Activated CD8-positive, alpha-beta memory T cell treated with anti-CD3 and anti-CD28 coated beads, Interleukin-2, amount 10 ng/mL, durations not matched to agents 7 days and 5 days (primary cell): ENCODE results near the gene PSMD2. TPM values are rescaled to one million over a fixed set of nuclear protein-coding genes. Genes with fewer than 3 reads are reported as not detected.
A peak's percentile ranks its signal among the peaks of the same experiment; 100 is the strongest.

ENCODE experiments used
- ATAC-seq: fragments of 150-1000 bp; cut with Tn5 transposase; one replicate; pipeline ENCODE4 v1.10.0; 2021; ENCODE audit warnings: moderate library complexity
- CTCF ChIA-PET: fragments of 350-600 bp; sonication (Branson Sonifier 250); formaldehyde crosslinking; loops from one replicate; lab custom pipeline; 2021; ENCODE audit warnings: antibody characterized with exemption; lab: Charles Lee
- DNase-seq: peaks from one replicate; pipeline ENCODE4 v3.0.0-alpha.2; 2020
- H3K27ac Mint-ChIP-seq: one replicate; pipeline ENCODE4 v1.8.0; 2021; ENCODE audit warnings: mild to moderate bottlenecking, mixed read lengths
- H3K27me3 Mint-ChIP-seq: one replicate; pipeline ENCODE4 v1.8.0; 2021; ENCODE audit warnings: mixed read lengths
- H3K36me3 Mint-ChIP-seq: one replicate; pipeline ENCODE4 v1.8.0; 2021; ENCODE audit warnings: mild to moderate bottlenecking, mixed read lengths
- H3K4me1 Mint-ChIP-seq: one replicate; pipeline ENCODE4 v1.8.0; 2021; ENCODE audit warnings: mixed read lengths
- H3K4me3 Mint-ChIP-seq: one replicate; pipeline ENCODE4 v1.8.0; 2021; ENCODE audit warnings: mild to moderate bottlenecking, moderate library complexity, mixed read lengths
- H3K9me3 Mint-ChIP-seq: one replicate; pipeline ENCODE4 v1.8.0; 2022; ENCODE audit warnings: low read depth, mixed read lengths
- total RNA-seq, 2 experiments: library from RNA; stranded (reverse); gene quantifications; one replicate each; pipeline ENCODE4 v1.2.3, GENCODE V29; 2021

PSMD2 gene
- total RNA-seq, 2 experiments from 2014 or later: 193 to 258 TPM

DNA sequence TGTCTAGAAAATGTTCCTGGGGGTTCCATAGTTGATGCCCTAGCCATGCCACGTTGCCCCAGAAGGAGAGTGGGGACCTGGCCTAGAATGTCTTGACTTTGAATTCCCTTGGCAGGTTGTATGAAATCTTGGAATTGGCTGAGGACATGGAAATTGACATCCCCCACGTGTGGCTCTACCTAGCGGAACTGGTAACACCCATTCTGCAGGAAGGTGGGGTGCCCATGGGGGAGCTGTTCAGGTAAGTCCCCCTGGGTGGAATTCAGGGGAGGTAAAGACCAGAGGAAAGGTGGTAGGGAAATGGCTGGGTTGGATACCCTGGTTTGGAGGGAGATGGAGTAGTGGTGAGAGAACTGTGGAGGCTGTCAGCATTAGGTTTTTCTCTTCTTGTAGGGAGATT, 29.5 kb downstream of the PSMD2 start:
- H3K9me3 Mint-ChIP-seq: no peaks in the 10 kb centered on the region
- no peak for DNase-seq
- peaks cover 83% of the 10 kb centered on the region for H3K36me3 Mint-ChIP-seq
- H3K27me3 Mint-ChIP-seq: no peaks in the 10 kb centered on the region
- peaks cover 24% of the 10 kb centered on the region for H3K4me1 Mint-ChIP-seq
- H3K4me3 Mint-ChIP-seq: no peak overlapping the region
- no peak for ATAC-seq
- CTCF ChIA-PET: no interaction called here
- no peak overlapping the region for H3K27ac Mint-ChIP-seq

DNA sequence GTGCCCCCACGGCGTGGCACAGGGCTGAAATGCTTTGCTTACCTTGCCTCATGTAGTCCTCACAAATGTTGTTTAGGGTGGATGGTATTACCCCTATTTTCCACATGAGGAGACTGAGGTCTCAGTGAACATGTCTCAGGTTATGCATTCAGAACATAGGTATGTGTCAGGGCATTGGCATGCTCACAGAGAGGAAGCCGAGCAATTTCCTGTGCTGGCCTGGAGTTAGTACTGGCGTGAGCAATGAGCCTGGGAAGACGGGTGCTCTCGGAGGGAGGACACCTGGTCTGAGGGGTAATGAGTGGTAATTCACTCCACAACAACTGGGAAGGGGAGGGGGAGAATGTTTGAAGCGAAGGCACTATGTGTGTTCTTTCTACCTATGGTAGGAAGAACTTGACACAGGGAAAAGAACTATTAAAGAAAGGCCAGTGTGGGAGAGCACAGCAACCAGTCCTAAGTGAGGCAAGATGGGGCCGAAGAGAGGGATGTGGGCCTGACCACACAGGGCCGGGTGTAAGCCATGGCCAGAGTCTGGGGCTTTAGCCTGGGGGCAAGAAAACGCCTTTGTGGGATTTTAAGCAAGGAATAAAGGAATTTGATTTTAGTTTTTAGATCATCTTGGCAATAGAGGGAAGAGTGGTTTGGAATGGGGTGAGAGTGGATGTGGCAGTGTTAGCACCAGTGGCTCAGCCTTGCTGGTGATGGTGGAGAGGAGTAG, 33.5 kb downstream of the PSMD2 start:
- CTCF ChIA-PET: no interaction called here
- no peak overlapping the region for H3K4me3 Mint-ChIP-seq
- ATAC-seq (no peak), DNase-seq (no peak)
- H3K27me3 Mint-ChIP-seq: no peaks in the 10 kb centered on the region
- H3K36me3 Mint-ChIP-seq: peaks cover 58% of the 10 kb centered on the region
- H3K9me3 Mint-ChIP-seq: no peaks in the 10 kb centered on the region
- H3K27ac Mint-ChIP-seq: peak overlapping the region; percentile 82
- H3K4me1 Mint-ChIP-seq: peaks cover 47% of the 10 kb centered on the region

DNA sequence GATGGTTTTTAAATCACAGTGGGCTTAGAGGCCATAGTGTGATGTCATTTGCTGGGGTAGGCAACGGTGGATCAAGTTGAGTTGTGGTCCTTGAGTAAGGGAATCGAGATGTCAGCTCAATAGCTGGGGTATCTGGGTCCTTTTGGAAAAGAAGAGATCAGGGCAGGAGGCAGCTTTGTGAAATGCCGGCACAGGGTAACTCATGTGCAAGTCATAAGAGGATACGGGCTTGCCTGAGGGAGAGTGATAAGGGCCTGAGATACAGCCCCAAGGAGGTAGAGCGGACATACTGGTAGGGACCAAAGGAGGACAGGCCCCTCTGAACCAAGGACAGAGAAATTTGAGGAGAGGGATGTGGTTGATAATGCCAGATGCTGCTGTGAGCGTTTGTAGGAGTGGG, 34.1 kb downstream of the PSMD2 start:
- H3K27ac Mint-ChIP-seq: peak overlapping the region; percentile 82
- no peaks in the 10 kb centered on the region for H3K9me3 Mint-ChIP-seq
- no peaks in the 10 kb centered on the region for H3K27me3 Mint-ChIP-seq
- no peak for DNase-seq
- H3K4me3 Mint-ChIP-seq: no peak overlapping the region
- ATAC-seq: no peak
- H3K4me1 Mint-ChIP-seq: peaks cover 49% of the 10 kb centered on the region
- peaks cover 53% of the 10 kb centered on the region for H3K36me3 Mint-ChIP-seq
- CTCF ChIA-PET: no interaction called here

DNA sequence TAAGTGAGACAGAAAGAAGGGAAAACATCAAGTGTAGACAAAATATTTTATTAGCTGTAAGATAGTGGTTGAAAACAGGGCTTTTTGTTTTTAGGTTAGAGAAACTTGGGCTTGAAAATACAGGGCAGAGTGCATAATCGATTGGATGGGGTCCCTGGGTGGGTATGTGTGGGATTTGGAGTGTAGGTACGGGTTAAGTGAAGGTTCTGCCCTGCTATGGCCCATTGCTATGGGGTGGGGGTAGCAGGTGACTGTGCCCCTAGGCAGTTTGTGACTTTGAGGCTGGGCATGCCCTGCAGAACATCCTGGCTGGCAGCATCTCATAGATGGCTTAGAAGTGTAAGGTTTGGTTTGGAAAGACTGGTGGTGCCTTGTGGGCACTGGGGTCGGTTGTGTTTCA, 34.7 kb downstream of the PSMD2 start:
- H3K27ac Mint-ChIP-seq: peak overlapping the region; percentile 82
- no peak overlapping the region for H3K4me3 Mint-ChIP-seq
- peaks cover 48% of the 10 kb centered on the region for H3K36me3 Mint-ChIP-seq
- no peaks in the 10 kb centered on the region for H3K27me3 Mint-ChIP-seq
- H3K4me1 Mint-ChIP-seq: peaks cover 49% of the 10 kb centered on the region
- DNase-seq: no peak
- no peak for ATAC-seq
- CTCF ChIA-PET: no interaction called here
- H3K9me3 Mint-ChIP-seq: no peaks in the 10 kb centered on the region

DNA sequence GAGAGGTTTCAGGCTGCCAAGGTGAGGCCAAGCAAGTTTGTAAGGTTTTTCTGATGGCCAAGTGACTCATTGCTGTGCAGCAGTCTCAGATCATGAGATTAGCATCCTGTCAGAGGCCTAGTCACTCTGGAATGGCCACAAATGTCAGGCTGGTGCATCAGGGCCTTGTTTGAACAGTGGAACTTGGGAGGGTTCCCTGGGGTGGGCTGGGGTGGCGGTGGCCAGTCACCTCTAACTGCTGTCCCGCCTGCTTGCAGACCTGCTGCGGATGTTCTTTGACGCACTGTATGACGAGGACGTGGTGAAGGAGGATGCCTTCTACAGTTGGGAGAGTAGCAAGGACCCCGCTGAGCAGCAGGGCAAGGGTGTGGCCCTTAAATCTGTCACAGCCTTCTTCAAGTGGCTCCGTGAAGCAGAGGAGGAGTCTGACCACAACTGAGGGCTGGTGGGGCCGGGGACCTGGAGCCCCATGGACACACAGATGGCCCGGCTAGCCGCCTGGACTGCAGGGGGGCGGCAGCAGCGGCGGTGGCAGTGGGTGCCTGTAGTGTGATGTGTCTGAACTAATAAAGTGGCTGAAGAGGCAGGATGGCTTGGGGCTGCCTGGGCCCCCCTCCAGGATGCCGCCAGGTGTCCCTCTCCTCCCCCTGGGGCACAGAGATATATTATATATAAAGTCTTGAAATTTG, 35.6 kb downstream of the PSMD2 start:
- Mint-ChIP-seq H3K4me1 (peaks cover 49% of the 10 kb centered on the region), H3K27me3 (no peaks in the 10 kb centered on the region), H3K4me3 (no peak overlapping the region), H3K36me3 (peaks cover 41% of the 10 kb centered on the region), H3K9me3 (no peaks in the 10 kb centered on the region), H3K27ac (peak overlapping the region; percentile 82)
- CTCF ChIA-PET: interaction anchor here (0.6 kb wide), 1 partner anchor 438 kb away, joined by 3 read pairs; no protein-coding TSS in a partner anchor
- ATAC-seq (peak; percentile 59), DNase-seq (peak; percentile 73)

DNA sequence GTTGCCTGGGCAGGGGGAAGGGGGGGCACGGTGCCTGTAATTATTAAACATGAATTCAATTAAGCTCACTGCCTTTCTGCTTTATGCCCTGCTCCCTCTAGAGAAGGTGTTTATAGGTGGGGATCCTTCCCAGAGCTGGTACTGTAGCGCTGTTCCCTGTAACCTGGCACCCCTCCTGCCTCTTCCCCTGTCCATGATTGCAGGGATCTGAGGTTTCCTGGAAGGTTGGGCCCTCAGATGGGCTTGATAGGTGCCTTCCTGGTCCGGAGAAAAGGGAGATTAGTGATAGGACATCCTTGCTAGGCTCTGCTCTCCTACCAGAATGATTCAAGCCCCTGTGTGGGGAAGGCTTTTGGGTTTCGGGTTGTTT, 36.2 kb downstream of the PSMD2 start:
- DNase-seq: no peak
- Mint-ChIP-seq H3K27ac (peak overlapping the region; percentile 86), H3K27me3 (no peaks in the 10 kb centered on the region), H3K4me3 (peak overlapping the region; percentile 71), H3K36me3 (peaks cover 37% of the 10 kb centered on the region), H3K9me3 (no peaks in the 10 kb centered on the region), H3K4me1 (peaks cover 49% of the 10 kb centered on the region)
- no peak for ATAC-seq
- CTCF ChIA-PET: interaction anchor here (0.6 to 0.9 kb wide), 2 partner anchors 29 to 437 kb away, joined by 3 read pairs; no protein-coding TSS in a partner anchor

DNA sequence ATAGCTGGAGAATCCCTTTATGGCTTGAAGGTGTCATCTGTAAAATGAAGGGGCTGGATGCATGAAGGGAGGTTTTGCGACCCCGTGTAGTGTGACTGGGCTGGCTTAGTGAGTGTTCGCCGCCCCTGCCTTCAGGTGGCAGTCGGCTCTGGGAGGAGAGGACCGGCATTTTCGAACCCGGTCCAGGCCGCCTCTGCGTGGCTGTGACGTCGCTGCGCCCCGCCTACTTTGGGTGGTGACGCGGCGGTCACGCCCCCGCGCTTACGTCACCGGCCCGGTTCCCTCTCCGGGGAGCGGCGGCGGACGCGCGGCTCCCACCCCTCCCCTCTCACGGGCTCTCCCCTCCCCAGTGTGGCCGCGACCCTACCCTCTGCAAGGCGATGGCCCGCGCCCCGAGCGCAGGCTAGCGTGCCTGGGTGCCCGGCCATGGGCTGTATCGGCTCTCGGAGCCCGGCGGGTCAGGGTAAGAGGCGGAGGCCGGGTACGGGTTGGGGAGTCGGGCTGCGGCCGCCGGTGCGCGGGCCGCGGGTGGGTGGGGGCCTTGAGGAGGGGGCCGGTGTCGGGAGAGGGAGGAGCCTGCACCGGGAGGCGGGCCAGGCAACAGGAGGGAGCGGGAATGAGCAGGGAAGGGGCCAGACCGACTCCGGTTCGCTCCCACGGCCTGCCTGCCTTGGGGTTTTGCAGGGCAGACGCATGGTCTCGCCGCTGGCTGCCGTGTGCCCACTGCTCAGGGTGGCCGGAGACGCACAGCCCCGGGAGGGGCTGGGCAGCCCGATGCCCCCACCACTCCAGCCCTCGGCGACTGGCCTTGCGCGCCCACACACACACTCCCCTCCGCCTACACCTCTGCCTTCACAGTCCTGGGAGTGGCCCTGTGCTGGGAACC, 36.9 kb downstream of the PSMD2 start:
- ATAC-seq (peak; percentile 79), DNase-seq (peak; percentile 86)
- CTCF ChIA-PET: interaction anchor here (0.9 kb wide), 1 partner anchor 30 kb away, joined by 3 read pairs; no protein-coding TSS in a partner anchor
- Mint-ChIP-seq H3K36me3 (peaks cover 33% of the 10 kb centered on the region), H3K9me3 (no peaks in the 10 kb centered on the region), H3K27ac (peak overlapping the region; percentile 86), H3K4me3 (peak overlapping the region; percentile 71), H3K27me3 (no peaks in the 10 kb centered on the region), H3K4me1 (peaks cover 53% of the 10 kb centered on the region)

DNA sequence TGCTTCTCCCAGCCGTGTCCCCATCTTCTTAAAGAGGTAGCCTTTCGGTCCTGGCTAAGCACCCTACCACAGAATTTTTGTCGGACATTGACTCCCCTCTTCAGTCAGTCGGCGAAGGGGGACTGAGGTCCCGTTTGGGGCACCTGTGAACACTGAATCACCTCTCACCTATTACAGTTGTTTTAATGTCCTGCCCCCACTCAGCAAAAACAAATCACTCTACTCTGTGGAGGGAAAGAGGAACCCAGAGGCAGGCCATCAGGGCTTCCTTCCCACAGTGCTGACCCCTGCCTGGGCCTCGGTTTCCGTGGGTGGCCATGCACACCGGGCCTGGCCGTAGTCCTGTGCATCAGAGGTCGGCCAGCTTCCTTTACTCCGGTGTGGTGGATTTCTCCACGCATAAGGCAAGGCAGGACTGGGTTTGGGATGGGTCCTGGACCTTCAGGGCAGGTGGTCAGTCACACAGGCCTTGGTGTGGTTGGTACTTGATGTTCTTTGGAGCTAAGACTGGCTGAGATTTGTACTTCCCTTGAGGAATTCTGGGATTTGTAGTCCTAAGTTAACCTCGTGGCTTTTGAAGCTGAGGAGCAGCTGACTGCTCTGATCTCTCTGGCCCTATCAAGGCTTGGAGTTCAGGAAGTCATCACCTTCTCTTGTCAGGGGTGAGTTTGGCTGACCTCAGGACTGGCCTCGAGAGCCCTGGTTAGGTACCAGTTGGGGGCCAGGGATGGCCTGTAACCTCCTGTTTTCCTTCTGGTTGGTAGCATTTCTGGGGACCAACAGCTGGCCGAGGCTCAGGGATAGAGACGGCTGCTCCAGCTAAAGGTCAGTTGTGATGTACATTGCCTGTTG, 37.7 kb downstream of the PSMD2 start:
- peaks cover 26% of the 10 kb centered on the region for H3K36me3 Mint-ChIP-seq
- H3K4me3 Mint-ChIP-seq: peak overlapping the region; percentile 71
- H3K4me1 Mint-ChIP-seq: peaks cover 53% of the 10 kb centered on the region
- CTCF ChIA-PET: interaction anchor here (0.8 to 1.2 kb wide), 4 partner anchors 10 to 17 kb away, joined by 3 to 4 read pairs (median 3); no protein-coding TSS in a partner anchor
- H3K27ac Mint-ChIP-seq: peak overlapping the region; percentile 74
- H3K9me3 Mint-ChIP-seq: no peaks in the 10 kb centered on the region
- DNase-seq (no peak), ATAC-seq (no peak)
- H3K27me3 Mint-ChIP-seq: no peaks in the 10 kb centered on the region

DNA sequence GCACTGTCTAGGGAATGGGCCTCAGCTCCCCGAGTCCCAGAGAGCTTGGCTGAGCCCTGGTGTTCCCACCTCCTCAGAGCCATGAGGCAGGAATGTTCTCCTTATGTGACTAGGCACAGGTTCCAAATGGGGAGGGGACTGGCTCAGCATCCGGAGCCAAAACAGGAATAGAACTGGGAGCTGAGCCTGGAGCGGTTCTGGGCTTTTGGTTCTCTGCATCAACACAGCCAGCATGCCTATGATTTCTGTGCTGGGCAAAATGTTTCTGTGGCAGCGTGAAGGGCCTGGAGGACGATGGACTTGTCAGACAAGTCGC, 38.3 kb downstream of the PSMD2 start, which contains the start of gene FAM131A:
TSS of gene FAM131A (plus strand) at position 202 of the 316 bp plus-strand sequence. CDS start at position 233, 31 bp downstream.
- Mint-ChIP-seq H3K4me1 (peaks cover 49% of the 10 kb centered on the region), H3K9me3 (no peaks in the 10 kb centered on the region), H3K36me3 (peaks cover 21% of the 10 kb centered on the region), H3K27ac (peak within 1 kb of the TSS; percentile 74), H3K27me3 (no peaks in the 10 kb centered on the region), H3K4me3 (peak within 1 kb of the TSS; percentile 71)
- ATAC-seq (no peak), DNase-seq (no peak)
- CTCF ChIA-PET: interaction anchor here (0.8 to 1.2 kb wide), 4 partner anchors 9 to 17 kb away, joined by 3 to 4 read pairs (median 3); no protein-coding TSS in a partner anchor

DNA sequence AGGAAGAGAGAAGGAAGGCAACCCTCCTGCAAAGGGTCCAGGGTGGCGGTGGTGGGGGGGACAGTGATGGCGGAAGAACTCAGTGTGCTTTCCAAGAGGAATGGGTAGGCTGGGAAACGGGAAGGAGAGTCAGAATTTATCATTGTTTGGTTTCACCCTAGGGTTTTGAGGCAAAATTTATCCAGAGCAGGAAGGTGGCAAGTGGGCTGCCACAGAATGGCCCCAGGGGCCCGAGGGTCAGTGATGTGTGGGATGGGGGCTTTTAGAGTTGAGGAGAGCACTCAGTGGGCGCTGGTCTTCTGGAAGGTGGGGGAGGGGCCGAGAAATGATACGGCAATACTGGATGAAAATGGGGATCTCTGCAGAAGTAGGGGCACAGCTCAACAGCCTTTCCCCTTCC, 38.9 kb downstream of the PSMD2 start:
- peaks cover 15% of the 10 kb centered on the region for H3K36me3 Mint-ChIP-seq
- no peaks in the 10 kb centered on the region for H3K27me3 Mint-ChIP-seq
- H3K27ac Mint-ChIP-seq: no peak overlapping the region
- ATAC-seq (no peak), DNase-seq (no peak)
- H3K4me1 Mint-ChIP-seq: peaks cover 42% of the 10 kb centered on the region
- CTCF ChIA-PET: interaction anchor here (0.8 to 1.5 kb wide), 3 partner anchors 8 to 34 kb away, joined by 3 to 4 read pairs (median 3); no protein-coding TSS in a partner anchor
- H3K4me3 Mint-ChIP-seq: no peak overlapping the region
- no peaks in the 10 kb centered on the region for H3K9me3 Mint-ChIP-seq

DNA sequence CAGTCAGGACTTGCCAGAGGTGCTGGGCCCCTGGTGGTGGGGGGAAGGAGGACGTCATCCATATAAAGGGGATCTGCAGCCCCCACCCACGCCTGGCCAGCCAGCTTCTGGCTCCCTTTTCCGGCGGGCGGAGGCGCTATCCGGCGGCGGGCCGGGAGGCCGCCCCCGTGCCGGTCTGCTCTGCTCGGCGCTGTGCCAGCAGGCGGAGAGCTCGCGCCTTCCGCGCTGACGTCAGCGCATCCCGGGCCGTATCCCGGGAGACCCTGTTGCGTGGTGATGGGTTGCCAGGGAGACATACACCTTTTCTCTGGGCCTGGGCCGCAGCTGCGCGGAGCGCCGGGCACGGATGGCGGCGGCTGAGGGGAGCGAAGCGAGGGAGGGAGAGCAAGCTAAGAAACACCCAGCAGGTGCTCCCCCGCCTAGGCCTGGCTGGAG, 39.5 kb downstream of the PSMD2 start:
- ATAC-seq: no peak
- no peak for DNase-seq
- peaks cover 10% of the 10 kb centered on the region for H3K36me3 Mint-ChIP-seq
- no peaks in the 10 kb centered on the region for H3K27me3 Mint-ChIP-seq
- H3K9me3 Mint-ChIP-seq: no peaks in the 10 kb centered on the region
- H3K4me3 Mint-ChIP-seq: no peak overlapping the region
- CTCF ChIA-PET: interaction anchor here (1.5 kb wide), 1 partner anchor 33 kb away, joined by 4 read pairs; no protein-coding TSS in a partner anchor
- H3K4me1 Mint-ChIP-seq: peaks cover 37% of the 10 kb centered on the region
- no peak overlapping the region for H3K27ac Mint-ChIP-seq

DNA sequence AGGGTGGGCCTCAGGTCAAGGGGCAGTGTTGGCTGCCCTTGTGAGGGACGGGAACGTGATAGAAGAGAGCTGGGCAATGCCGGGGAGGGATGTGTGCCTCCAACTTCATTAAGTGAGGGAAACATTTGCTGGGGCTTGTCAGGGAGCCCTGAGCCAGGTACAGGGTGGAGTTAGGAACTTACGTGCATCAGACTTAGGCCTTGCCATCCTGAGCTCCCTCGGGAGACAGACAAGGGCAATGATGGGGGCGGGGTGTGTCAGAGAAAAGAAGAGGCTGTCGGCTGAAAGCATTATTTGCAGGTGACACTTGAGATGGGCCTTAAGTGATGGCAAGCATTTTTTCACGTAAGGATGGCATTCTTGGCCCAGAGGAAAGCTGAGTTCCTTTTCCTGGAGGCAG, 40.0 kb downstream of the PSMD2 start:
- peaks cover 5% of the 10 kb centered on the region for H3K36me3 Mint-ChIP-seq
- DNase-seq: no peak
- H3K4me3 Mint-ChIP-seq: no peak overlapping the region
- H3K27me3 Mint-ChIP-seq: no peaks in the 10 kb centered on the region
- H3K9me3 Mint-ChIP-seq: no peaks in the 10 kb centered on the region
- no peak overlapping the region for H3K27ac Mint-ChIP-seq
- ATAC-seq: no peak
- peaks cover 32% of the 10 kb centered on the region for H3K4me1 Mint-ChIP-seq
- CTCF ChIA-PET: interaction anchor here (0.5 to 1.5 kb wide), 2 partner anchors 33 to 85 kb away, joined by 3 to 4 read pairs; no protein-coding TSS in a partner anchor
